UCSD-AML1 (cell line): ENCODE results near the gene PXYLP1.

Experiments used
- DNase-seq: peaks from one replicate; lab custom pipeline; 2025; ENCODE audit not compliant: unreplicated experiment; lab: John Stamatoyannopoulos, UW

PXYLP1 gene

DNA sequence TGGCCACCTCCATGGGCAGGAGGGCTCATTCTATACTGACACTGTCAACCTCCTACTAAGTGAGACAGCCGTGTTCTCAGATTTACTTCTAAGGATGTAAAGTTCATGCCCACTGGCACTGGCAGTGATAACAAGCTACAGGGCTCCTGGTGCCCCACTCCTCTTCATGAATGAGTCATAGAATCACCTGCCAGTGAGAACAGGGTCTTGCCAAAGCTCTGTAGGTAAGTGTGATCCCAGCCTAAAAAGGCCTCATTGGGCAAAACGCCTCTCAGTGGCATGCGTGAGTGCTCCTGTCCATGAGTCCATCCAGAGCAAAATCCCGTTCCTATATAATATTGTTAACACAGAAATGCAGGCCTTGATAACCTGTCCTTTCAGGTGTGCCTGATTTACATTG is 17.4 kb downstream of the PXYLP1 start:
- DNase-seq = no peak

DNA sequence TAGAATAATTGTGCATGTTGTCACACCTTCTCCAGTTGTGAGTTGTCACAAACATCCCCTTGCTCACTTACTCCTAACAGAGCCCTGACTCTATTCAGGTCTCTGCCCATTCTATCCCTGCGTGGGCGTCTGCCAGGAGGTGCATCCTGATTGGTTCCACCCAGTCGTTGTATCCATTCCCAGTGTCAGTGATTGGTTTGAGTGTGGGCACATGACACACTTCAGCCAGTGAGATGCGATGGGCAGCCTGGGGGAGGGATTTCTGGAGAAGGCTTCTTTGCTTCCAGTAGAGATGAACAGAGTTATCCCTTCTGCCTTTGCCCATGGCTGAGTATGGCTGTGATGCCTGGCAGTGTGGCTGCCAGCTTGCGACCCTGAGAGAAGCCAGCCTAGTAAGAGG is 18.7 kb downstream of the PXYLP1 start:
- no peak for DNase-seq

DNA sequence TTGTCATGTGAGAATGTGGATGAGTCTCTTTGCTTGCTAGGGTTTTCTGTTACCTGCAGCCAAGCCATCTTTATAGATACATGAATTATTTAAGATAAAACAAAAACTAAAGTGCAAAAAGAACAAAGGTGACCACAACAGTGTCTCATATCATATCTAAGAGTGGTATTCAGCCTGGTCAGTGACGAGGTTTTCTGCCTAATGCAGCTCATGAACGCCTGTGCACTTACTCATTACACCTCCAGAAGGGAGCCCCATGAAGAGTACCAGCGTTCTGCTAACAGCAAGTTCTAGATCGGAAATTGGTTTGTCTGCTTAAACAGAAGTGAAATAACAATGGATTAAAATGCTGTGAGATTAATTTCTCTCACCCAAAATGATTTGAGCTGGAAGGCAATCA is 19.2 kb downstream of the PXYLP1 start:
- DNase-seq = no peak

DNA sequence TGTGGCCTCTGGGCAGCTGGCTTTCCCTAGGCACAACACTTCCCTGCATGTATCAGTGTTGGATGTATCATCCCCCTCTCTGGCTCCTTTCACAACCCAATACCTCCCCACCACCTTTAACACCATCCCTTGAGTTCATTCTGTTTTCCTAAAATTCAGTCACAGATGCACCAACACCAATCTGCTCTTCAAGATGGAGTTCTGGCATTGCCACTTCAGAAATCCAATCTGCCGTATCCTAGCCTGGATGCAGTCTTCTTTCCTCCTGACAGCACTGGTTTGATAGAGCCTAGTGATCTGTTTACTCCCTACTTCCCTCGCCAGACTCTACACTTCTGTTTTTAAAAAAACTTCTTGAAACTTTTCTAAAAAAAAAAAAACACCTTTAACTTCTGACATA is 21.7 kb downstream of the PXYLP1 start:
- DNase-seq = no peak

DNA sequence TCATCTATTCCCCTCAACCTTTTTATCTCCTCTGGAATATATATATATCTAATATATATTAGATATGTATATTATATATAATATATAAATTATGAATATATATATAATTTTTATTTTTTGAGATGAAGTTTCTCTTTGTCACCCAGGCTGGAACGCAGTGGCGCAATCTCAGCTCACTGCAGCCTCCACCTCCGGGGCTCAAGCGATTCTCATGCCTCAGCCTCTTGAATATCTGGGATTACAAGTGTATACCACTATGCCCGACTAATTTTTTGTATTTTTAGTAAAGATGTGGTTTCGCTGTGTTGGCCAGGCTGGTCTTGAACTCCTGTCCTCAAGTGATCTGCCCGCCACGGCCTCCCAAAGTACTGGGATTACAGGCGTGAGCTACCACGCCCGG is 22.2 kb downstream of the PXYLP1 start:
- DNase-seq = no peak

DNA sequence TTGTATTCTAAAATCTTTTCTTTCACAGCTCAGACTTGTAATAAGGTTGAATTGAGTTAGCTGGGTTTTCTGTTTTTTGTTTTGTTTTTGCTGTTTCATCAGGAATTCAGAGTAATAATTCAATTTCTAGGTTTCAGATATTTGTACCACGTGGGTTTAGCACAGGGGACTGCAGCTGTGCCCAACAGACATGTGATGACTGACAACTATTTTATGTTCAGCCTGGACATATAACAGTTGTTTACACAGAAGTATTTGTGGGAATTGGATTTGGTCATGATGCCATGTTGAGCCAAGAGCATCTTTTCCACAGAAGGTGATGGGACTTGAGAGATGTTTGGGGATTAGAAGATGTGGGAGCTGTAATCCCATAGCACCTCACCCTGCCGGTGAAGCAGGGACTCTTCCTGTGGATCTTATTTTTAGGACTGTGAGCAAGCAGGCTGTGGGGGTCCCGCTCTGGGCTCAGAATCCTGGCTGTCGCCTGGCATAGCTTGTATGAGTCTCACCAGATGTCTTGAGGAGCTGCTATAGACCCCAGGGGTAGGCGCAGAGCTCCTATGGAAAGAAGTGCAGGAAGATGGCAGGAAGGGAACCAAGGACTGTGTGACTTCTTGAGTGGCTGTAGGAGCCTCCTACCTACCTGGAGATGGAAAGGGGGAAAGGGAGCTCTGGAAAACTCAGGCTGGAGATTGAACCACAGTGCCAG is 23.7 kb downstream of the PXYLP1 start:
- DNase-seq = no peak

DNA sequence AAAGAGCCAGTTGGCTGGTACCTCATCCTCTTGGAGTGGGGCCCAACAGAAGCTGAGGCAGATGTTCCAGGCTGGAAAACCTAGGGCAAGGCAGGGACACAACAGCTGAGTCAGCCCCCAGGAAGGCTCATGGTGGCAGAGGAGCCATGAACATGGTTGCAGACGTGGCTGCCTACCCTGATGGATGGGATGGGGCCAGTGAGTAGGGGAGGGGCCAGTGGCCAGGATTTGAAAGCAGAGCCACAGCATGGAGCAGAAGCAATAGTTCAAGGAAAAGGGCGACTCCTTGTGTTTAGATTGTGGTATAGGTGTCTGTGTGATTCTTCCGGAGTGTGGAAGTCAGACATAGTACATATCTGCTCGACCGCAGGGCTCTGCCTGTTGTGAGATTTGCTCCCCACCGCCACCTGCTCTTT is 24.2 kb downstream of the PXYLP1 start:
- no peak for DNase-seq

DNA sequence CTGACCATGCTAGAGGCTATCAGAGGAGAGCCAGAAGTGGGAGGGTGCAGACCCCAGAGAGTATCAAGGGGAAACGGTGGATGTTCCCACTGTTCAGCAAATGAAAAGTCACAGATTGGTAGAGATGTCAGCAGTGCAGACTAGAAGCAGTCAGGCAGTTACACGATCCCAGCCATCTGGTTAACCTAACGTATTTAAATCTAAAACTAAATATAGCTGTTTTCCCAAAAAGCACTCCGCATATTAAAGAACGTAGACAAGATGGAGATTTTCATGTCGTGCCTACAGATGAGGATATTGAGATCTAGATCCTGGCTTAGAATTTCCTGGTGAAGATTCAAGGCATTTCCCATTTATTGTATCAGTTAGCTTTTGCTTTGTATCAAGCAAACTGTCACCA is 25.2 kb downstream of the PXYLP1 start:
- no peak for DNase-seq

DNA sequence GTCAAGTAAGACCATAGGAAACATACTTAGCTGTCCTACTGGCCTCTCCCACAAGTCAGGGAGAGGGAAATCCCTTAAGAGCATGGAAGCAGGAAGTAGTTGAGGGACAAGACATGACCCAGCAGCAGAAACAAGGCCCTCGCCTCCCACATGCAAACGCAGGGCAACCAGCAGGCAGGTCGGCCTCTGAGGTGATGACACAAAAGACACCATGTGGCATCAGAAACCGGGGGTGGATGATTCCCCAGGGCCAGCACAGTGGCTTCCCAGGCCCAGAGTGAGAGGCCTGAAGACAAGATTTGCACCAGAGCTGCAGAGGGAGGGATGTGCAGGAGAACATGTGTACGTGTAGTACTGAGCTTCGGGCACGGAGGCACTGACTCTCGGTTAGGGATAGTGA is 26.3 kb downstream of the PXYLP1 start:
- no peak for DNase-seq

DNA sequence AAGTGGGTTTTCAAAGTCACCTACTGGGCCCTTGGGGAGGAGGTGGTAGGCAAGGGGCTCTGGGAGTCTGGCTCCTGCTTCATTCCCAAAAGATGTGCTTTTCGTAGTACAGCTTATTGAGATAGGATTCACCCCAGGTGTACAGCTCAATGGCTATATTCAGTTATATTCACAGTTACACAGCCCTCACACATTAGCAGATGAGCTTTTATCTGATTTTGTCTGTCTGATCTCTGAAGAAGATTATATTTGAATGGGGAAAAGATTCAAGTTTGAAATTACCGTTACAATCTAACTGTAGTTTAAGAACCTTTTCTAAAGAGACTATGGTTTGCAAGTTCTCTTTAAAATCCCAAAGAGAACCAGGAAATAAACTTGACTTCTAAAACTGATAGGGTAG is 27.3 kb downstream of the PXYLP1 start:
- no peak for DNase-seq

DNA sequence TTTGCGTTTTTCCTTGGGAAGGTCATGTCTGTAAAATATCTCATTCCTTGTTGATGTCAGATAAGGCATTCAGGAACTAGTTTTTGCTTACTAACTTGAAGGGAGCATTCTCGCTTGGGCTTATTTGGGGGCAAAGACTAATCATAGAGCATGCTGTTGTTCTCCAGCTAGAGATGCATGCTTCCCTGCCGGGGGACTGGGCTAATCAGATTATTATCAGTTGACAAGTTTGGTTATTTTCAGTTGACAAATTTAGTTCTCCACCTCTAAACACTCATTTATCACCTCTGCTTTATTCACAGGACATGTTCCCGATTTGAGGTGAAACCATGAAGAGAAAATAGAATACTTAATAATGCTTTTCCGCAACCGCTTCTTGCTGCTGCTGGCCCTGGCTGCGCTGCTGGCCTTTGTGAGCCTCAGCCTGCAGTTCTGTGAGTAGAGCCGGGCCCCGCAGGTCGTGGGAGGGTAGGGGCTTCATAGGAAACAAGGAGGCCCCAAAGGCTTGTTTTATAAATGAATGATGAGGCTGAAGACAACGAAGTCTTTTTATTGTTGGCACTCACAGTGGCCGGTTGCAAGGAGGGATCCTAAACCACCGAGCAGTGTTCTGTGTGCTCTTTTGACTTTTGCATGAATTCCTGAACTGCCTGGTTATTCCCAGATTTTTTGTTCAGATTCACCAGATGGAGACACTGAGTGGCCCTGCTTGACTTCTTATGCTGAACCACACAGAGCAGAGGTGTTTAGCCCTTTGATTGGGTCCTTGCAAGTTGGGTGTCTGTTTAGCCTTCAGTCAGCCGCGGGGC is 28.4 kb downstream of the PXYLP1 start:
- DNase-seq = no peak

DNA sequence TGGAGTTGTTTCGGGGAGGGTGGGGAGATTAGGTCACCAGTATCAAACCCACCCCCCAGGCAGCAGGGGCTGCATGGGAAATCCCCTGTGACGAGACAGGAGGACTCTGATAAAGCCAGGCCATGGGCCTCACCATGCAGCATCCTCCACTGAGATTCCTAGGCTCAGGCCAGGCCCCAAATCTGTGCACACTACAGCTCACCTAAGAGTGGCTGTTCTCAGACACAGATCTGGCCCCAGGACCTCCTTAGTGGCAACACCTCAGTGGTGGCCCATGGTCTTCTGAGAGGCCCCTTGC is 29.0 kb downstream of the PXYLP1 start:
- DNase-seq = no peak

DNA sequence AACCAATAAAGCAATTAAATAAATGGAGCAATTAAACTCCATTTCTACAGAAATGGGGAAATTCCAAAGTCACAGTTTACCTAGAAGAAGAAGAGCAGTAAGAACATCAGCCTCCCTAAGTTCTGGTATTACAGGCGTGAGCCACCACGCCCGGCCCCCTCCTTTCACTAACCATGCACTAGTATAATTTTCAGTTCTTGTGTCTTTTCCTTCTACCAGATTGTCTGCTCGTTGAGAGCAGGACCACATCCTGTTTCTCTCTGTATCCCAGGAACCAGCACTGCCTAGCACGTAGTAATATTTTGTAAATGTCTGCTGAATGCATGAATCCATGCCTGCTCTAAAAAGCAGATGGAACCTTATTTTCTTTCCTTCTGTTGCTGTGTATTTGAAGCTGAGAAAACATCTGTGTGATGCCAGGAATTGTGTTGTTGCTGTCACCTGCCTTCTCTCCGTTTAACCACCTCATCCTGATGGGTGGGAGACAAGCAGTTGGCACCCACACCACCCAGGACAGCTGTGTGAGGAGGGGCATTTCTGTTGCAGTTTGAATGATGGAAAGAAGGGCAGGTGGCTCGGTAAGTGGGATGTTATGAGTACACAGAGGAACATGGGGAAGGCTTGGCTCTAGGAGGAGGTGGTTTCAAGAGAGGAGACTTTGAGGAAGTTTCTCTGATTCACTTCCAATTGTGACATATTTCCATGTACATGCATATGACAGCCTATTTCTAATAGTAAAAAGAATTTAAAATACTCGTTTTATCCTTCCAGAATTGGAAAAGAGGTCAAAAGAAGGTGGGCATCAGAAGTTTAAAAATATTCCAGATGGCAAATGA is 30.1 kb downstream of the PXYLP1 start:
- DNase-seq = no peak

DNA sequence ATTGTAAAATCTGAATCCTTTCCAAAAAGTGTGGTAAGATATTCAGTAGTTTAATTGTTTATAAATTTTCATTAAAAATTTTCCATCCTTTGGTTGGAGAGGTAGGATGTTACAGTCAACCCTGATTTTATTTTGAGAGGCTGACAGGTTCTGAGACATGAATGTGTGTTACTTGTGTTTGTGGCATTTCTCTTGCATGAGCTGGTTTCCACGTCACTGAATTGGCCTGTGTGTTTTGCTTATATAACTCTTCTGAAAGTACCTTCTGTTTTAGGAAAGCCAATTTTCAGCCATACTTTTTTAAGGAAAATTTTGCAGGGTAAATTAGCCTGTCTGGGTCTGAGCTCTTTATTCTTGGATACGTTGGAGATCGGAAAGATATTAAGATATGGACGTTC is 30.7 kb downstream of the PXYLP1 start:
- no peak for DNase-seq

DNA sequence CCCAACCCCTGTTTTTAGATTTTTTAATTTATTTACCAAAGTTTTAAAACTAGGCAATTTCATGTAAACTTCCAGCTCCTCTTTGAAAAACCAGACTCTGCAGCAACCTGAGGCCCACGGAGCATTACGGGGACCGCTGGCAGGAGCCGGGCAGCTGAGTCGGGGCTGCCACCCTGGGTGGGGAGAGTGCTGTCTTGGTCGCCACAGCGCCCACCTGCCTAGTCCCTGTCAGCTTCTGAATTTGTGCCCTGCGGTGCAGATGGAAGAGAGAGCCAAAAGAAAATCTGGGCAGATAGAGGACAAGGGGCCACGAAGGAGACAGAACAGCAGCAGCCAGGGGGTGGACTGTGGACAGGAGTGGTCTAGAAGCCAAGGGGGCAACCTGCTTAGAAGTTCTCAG is 34.6 kb downstream of the PXYLP1 start:
- DNase-seq = no peak

DNA sequence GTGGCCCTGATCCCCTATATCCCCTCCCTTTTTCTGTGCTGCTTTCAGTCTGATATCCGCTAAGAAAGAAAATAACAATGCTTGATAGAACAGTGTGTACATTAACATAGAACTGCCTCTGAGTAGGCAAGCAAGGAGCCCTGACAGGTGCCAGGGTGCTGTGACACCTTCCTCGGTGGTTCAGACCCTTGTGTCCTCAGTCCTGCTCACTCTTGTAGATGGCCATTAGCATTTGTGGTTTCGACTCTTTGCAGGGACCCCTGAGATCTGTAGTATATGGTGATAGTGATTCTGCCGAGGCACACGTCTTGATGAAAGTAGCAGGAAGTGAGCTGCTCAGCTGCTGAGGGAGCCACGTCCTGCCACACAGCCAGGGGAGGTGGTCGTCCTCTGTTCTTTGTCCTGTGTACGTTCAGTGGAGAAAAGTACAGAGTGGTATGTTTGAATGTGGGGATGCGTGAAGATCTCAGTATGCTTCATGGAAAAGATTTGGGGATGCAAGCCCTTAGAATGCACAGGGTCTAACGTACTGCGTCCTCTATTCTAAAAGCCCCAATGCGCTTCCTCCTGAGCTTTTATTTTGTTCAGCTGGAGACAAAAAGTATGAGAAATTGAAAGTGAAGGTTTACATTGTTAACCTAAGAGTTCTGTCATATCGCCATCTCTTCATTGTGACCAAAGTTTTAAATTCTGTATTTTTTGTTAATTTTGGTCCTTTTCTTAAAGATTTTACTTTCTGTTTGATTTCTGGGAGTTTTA is 35.4 kb downstream of the PXYLP1 start:
- DNase-seq = no peak

DNA sequence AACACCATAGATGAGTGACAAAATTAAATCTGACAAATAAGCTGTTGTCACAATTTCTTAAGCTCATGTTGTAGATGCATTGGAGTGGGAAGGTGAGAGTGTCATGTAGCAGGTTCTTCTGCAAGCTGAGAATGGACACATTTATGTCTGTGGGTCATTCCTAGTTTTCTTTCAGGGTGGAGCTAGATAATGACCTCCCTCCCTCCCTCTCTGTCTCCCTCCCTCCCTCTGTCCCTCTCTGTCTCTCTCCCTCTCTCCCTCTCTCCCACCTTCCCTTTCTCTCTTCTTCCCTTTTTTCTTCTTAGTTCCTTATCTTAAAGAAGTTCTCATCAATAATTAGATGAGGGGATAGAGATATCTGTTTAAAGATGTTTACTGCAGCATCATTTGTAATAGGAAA is 36.0 kb downstream of the PXYLP1 start:
- DNase-seq = no peak

DNA sequence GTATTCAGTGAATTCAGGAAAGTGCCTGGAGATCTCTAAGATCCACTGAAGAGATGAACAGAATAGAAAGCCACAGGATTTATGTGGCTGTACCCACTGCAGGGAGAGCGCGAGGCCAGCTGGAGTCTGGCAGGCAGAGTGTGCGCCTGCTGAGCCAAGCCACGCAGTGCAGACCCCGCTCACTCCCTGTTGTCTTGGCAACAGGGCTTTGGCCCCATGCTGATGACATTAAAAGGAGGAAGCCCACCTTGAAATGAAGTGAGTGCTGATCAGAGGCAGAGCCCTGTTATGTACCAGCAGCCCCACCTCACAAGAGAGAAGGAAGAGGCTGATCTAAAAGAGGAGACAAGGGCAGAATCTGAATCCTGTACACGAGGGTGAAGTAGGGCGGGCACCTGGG is 36.7 kb downstream of the PXYLP1 start:
- no peak for DNase-seq

DNA sequence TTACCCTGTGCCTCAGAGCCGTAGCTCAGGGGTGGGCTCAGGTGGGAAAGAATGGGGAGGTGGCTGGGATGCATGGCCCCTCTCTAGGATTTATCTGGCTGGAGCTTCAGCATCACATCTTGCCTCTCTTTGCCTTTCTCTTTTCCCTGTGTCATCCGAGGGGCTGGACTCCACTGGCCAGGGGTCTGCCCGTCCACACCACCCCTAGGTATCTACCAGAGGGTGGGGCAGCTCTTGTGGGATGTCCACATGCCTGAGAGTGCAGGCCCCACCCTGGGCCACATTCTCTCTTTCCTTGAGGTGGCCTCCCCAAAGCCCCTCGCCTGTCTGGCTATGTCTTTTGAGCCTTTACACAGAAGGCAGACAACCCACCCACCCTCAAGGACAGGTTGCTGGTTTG is 37.2 kb downstream of the PXYLP1 start:
- no peak for DNase-seq

DNA sequence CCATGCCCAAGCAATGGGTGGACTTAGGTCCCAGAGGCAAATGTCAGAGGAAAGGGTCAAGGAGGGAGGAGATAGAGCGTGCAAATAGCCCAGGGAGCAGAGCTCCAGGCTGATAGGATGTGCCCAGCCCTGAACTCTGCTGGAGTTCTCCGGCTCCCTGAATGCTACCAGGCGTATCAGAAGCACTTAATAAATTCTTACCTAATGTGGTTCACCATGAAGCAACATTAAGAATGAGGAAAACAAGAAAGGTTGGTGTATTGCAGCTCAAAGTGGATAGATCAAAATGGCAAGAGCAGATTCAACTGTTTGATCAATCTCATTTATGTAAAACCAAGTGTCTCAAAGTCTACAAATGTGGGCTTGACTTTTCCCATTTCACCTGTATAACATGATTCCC is 38.3 kb downstream of the PXYLP1 start:
- DNase-seq = no peak

DNA sequence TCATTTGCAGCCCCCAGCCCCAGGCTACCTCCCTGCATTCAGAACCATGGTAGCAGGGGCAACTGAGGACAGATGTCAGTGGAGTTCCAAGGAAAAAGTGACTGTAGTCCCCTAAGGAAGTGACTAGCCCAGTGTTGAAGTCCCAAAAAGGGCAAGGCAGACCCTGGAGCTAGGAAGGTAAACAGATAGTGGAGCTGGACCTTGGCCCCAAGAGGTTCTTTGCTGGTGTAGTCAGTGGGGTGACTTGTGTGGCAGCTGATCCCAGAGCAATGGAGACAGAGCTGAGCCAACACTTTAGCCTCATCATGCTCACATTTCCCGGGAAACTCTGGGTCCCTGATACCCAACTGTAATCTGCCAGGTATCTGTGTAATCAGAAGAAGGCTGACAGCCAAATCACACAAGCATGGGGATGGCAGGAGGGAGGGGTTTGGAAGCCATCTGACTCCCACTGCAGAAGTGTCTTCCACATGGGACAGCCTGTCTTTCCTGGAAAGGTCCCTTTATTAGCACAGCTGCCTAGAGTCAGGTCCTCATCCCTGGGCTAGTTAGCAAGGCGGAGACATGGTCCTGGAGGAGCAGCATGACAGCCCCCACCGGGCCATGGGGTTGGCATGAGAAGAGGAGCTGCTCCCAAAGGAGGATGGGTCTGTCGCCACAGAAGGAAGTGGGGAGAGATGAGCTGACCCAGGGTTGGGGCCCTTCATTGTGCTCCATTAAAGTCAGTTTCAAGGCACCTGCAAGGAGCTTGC is 39.8 kb downstream of the PXYLP1 start:
- no peak for DNase-seq
